Brain microvascular endothelial cell (primary cell): Measurements from ENCODE around the gene DNAH14.

ENCODE experiments used
- DNase-seq: peaks from one replicate; pipeline ENCODE4 v3.0.0-alpha.2; 2020
- H3K27ac ChIP-seq: fragments of 250-450 bp; sonication (Bioruptor Pico); 2 replicates; pipeline ENCODE4 v1.5.1; 2020; ENCODE audit warnings: mild to moderate bottlenecking, moderate library complexity
- H3K27me3 ChIP-seq: fragments of 250-450 bp; sonication (Bioruptor Pico); replicated peaks from 2 replicates; pipeline ENCODE4 v1.5.1; 2020; ENCODE audit warnings: mild to moderate bottlenecking
- H3K36me3 ChIP-seq: fragments of 250-450 bp; sonication (Bioruptor Pico); replicated peaks from 2 replicates; pipeline ENCODE4 v1.5.1; 2020; ENCODE audit warnings: mild to moderate bottlenecking
- H3K4me3 ChIP-seq: 2 replicates; pipeline ENCODE4 v1.5.1; 2011; ENCODE audit warnings: low read depth, mild to moderate bottlenecking, control low read depth, low read length, moderate library complexity
- in situ Hi-C: cut with HindIII; loops from 2 replicates; pipeline ENCODE4 v1.10.0; 2017; ENCODE audit warnings: low sequenced_read_pairs, low pct_ligation_motif_present
- TF ChIP-seq, protein P1 (sequence below): IDR thresholded peaks from 2 replicates; pipeline ENCODE4 v1.5.1; 2011; ENCODE audit warnings: low read depth, mild to moderate bottlenecking, moderate library complexity, low read length, control low read depth, inconsistent platforms; ENCODE audit errors: missing control alignments

The DNAH14 gene

GRCh38 chr1:225408249-225408648 lies 478.8 kb downstream of the DNAH14 start:
- TF ChIP-seq, protein P1, sequence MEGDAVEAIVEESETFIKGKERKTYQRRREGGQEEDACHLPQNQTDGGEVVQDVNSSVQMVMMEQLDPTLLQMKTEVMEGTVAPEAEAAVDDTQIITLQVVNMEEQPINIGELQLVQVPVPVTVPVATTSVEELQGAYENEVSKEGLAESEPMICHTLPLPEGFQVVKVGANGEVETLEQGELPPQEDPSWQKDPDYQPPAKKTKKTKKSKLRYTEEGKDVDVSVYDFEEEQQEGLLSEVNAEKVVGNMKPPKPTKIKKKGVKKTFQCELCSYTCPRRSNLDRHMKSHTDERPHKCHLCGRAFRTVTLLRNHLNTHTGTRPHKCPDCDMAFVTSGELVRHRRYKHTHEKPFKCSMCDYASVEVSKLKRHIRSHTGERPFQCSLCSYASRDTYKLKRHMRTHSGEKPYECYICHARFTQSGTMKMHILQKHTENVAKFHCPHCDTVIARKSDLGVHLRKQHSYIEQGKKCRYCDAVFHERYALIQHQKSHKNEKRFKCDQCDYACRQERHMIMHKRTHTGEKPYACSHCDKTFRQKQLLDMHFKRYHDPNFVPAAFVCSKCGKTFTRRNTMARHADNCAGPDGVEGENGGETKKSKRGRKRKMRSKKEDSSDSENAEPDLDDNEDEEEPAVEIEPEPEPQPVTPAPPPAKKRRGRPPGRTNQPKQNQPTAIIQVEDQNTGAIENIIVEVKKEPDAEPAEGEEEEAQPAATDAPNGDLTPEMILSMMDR = no peak
- DNase-seq = no peak
- H3K36me3 ChIP-seq = peaks cover 22% of the 10 kb centered on the region
- no peaks in the 10 kb centered on the region for H3K27me3 ChIP-seq
- no peak overlapping the region for H3K27ac ChIP-seq
- H3K4me3 ChIP-seq = no peak overlapping the region
- in situ Hi-C loops = no loop called here

DNA sequence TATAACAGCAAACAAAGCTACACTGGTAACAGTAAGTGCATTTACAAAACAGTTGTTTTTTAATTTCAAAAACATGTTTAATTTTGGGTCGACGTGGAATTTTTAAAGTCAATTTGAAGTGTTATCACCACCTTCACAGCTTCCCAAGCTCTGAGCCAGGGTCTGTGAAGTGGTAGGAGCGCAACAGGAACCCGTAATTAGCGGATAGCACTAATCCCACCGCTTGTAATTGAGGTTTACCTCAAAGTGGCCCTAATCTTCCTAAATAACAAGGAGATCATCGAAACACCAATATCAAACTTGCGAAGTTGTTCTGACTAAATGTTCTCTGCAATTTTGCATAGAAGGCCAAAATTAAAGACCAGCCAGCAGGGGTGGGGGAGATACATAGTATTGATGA lies 479.6 kb downstream of the DNAH14 start:
- in situ Hi-C loops = no loop called here
- TF ChIP-seq, protein P1 = no peak
- peaks cover 22% of the 10 kb centered on the region for H3K36me3 ChIP-seq

DNA sequence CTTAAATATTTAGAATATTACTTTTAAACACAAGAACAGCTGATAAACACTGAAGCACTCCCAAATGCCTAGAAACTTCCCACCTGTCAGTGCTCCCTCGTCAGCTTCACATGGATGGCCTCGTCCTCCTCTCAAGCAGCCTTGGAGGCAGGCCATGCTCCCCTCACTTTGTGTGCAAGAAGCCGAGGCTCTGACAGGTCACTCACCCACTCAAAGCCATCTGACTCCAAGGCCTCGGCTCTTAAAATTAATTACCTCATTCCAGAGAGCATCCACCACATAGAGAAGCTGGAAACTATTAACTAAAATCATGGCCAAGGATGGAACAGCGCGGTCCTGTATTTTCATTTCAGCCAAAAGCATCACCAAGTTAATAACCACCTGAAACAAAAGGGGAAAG lies 480.6 kb downstream of the DNAH14 start:
- TF ChIP-seq, protein P1 = no peak
- Histone ChIP-seq H3K27ac (no peak overlapping the region), H3K36me3 (peaks cover 27% of the 10 kb centered on the region), H3K27me3 (no peaks in the 10 kb centered on the region), H3K4me3 (no peak overlapping the region)
- in situ Hi-C loops = no loop called here
- DNase-seq = no peak

More for the DNA sequence above, 479.6 kb downstream of the DNAH14 start:
- Histone ChIP-seq H3K27me3 (no peaks in the 10 kb centered on the region), H3K27ac (no peak overlapping the region), H3K4me3 (no peak overlapping the region)
- no peak for DNase-seq

DNA sequence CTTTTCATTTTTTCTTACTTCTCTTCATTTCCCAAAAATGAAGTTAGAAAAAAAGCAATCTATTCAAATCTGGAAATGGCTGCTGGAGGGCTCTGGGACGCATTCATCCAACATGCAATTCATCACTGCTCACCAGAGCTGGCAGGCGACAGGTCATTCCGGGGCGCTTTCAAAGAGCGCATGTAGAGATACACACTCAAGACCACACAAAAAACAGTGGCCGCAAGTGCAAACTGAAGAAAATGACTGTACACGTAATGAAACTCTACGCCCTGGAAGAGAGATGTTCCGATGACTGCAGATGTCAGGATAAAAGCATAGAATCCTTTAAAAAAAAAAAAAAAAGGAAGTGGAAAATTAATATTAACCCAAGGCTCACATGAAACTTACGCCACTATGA lies 482.8 kb downstream of the DNAH14 start:
- DNase-seq = no peak
- peaks cover 25% of the 10 kb centered on the region for H3K36me3 ChIP-seq
- TF ChIP-seq, protein P1 = no peak
- no peak overlapping the region for H3K27ac ChIP-seq
- in situ Hi-C loops = no loop called here
- H3K27me3 ChIP-seq = no peaks in the 10 kb centered on the region
- H3K4me3 ChIP-seq = no peak overlapping the region

DNA sequence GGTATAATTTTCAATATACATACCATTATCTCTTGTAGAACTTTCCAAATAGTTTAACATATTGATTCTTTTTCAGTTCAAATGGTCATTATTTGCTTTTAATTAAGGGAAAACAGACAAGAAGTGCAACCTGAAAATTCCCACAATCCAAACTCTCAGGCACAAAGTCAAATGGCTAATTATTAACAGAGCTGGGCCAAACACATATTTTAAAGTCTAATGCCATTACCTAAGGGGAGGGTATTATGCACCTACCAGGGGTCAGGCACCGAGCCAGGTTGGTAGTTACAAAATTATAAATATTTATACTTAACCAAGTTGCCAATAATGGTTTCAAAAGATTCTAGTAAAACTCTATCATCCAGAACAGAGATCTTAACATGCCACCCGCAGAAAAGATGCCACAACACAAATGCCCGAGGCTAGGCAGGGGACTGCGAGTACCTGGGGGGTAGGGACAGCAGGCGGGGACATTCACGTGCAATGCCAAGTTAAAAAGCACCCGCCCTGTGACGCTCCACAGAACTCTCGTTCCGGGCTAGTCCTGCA lies 483.4 kb downstream of the DNAH14 start:
- TF ChIP-seq, protein P1 = no peak
- H3K36me3 ChIP-seq = peaks cover 31% of the 10 kb centered on the region
- H3K27ac ChIP-seq = no peak overlapping the region
- H3K27me3 ChIP-seq = no peaks in the 10 kb centered on the region
- DNase-seq = no peak
- H3K4me3 ChIP-seq = no peak overlapping the region
- in situ Hi-C loops = no loop called here
